Stimulated activated naive CD8-positive, alpha-beta T cell treated with anti-CD3 and anti-CD28 coated beads, Interleukin-15, amount 100 ng/mL, for 72 hours (primary cell): ENCODE data around the gene ADGRG1.
"Not testable (repeated sequence)": the region's sequence is repeated elsewhere in the genome, so short reads cannot be mapped to it uniquely, and the experiment has no call there.

ENCODE experiments used
- ATAC-seq: fragments of 150-1000 bp; cut with Tn5 transposase; 2 replicates; pipeline ENCODE4 v1.10.0; 2021; ENCODE audit warnings: mild to moderate bottlenecking, moderate library complexity
- DNase-seq, 2 donors: peaks; one replicate each; pipeline ENCODE4 v3.0.0; 2021 to 2022
- H3K27ac Mint-ChIP-seq, 2 donors: one replicate each; pipeline ENCODE4 v1.8.0; 2022; ENCODE audit warnings: mild to moderate bottlenecking in 2 of 2, mixed read lengths in 2 of 2, moderate library complexity in 2 of 2
- H3K27me3 Mint-ChIP-seq: one replicate; pipeline ENCODE4 v1.8.0; 2022; ENCODE audit warnings: mixed read lengths
- H3K4me1 Mint-ChIP-seq: one replicate; pipeline ENCODE4 v1.8.0; 2022; ENCODE audit warnings: mild to moderate bottlenecking, mixed read lengths
- H3K4me3 Mint-ChIP-seq, 2 donors: one replicate each; pipeline ENCODE4 v1.8.0; 2022; ENCODE audit warnings: mild to moderate bottlenecking in 2 of 2, mixed read lengths in 2 of 2, moderate library complexity in 1 of 2
- H3K9me3 Mint-ChIP-seq, 2 donors: one replicate each; pipeline ENCODE4 v1.8.0; 2022; ENCODE audit warnings: mixed read lengths in 2 of 2

The ADGRG1 gene

DNA sequence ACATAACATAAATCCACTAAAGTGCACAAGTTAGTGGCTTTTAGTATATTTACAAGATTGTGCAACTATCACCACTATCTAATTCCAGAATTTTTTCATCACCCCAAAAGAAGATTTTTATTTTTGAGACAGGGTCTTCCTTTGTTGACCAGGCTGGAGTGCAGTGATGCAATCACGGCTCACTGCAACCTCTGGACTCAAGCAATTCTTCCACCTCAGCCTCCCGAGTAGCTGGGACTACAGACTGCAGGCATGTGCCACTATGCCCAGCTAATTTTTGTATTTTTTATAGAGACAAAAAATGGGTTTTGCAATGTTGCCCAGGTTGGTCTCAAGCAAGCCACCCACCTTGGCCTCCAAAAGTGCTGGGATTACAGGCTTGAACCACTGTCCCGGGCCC is 81.2 kb downstream of the ADGRG1 start:
- Mint-ChIP-seq H3K27me3 (peaks cover 11% of the 10 kb centered on the region), H3K9me3 (peaks cover 8 to 11% of the 10 kb centered on the region in 2 donors), H3K4me1 (peaks cover 7% of the 10 kb centered on the region), H3K4me3 (no peak overlapping the region), H3K27ac (no peak overlapping the region)
- DNase-seq (no peak), ATAC-seq (no peak)

DNA sequence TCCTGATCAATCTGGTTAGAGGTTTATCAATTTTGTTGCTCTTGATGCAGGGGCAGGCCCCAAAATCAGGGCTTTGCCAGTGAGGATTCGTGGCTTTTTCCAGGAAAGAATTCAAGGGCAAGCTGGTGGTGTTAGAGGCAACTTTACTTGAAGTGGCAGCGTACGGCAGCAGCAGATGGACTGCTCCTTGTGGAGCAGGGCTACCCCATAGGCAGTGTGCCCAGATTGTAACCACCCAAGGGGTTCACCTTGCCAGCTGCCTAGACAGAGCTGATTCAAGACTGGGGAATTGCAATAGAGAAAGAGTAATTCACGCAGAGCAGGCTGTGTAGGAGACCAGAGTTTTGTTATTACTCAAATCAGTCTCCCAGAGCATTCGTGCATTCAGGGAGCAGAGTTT is 82.9 kb downstream of the ADGRG1 start:
- H3K4me1 Mint-ChIP-seq: peaks cover 7% of the 10 kb centered on the region
- no peak overlapping the region for H3K27ac Mint-ChIP-seq
- peaks cover 6 to 9% of the 10 kb centered on the region in 2 donors for H3K9me3 Mint-ChIP-seq
- no peak for DNase-seq
- peaks cover 11% of the 10 kb centered on the region for H3K27me3 Mint-ChIP-seq
- no peak for ATAC-seq
- no peak overlapping the region for H3K4me3 Mint-ChIP-seq

DNA sequence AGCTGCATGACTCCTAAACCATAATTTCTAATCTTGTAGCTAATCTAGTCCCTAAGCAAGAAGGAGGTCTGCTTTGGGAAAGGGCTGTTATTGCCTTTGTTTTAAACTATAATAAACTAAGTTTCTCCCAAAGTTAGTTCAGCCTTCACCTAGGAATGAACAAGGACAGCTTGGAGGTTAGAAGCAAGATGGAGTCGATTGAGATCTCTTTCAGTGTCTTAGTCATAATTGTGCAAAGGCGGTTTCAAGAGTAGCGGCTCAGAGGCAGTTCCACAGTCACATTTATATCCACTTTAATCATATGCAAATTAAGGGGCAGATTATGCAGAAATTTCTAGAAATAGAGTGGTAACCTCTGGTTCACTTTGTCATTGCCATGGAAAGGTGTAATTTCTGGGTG is 83.6 kb downstream of the ADGRG1 start:
- Mint-ChIP-seq H3K4me1 (peaks cover 7% of the 10 kb centered on the region), H3K9me3 (peaks cover 0 to 2% of the 10 kb centered on the region in 2 donors), H3K4me3 (no peak overlapping the region), H3K27me3 (peaks cover 5% of the 10 kb centered on the region), H3K27ac (no peak overlapping the region)
- ATAC-seq (no peak), DNase-seq (no peak)

DNA sequence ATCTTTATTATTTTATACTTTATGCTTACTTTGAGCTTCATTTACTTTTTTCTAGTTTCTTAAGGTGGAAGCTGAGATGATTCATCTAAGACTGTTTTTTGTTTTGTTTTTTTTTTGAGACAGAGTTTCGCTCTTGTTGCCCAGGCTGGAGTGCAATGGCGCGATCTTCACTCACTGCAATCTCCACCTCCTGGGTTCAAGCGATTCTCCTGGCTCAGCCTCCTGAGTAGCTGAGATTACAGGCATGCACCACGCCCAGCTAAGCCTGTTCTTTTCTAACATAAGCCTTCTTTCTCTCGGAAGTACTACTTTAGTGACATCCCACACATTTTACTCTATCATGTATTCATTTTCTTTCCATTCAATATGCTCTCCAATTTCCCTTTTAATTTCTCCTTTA is 84.1 kb downstream of the ADGRG1 start:
- not testable (repeated sequence) for H3K4me1 Mint-ChIP-seq, H3K27ac Mint-ChIP-seq, H3K9me3 Mint-ChIP-seq, DNase-seq, ATAC-seq, H3K4me3 Mint-ChIP-seq, H3K27me3 Mint-ChIP-seq

DNA sequence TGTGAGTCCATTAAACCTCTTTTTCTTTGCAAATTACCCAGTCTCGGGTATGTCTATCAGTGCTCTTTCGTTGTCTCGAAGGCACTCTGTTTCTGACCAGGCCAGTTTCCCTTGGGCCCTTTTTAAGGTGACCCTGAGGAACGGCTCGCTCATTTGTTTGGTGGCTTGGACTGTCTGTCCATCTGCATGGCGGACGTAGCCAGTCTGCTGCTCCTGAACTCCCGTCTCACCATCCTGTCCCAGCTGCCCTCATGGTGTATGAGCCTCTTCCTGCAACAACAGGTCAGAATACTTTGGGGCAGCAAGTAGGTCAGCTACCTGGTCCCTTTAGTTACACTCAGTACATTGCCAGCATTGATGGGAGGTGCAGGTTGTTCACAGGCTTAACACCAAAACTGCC is 85.2 kb downstream of the ADGRG1 start:
- no peaks in the 10 kb centered on the region for H3K9me3 Mint-ChIP-seq

DNA sequence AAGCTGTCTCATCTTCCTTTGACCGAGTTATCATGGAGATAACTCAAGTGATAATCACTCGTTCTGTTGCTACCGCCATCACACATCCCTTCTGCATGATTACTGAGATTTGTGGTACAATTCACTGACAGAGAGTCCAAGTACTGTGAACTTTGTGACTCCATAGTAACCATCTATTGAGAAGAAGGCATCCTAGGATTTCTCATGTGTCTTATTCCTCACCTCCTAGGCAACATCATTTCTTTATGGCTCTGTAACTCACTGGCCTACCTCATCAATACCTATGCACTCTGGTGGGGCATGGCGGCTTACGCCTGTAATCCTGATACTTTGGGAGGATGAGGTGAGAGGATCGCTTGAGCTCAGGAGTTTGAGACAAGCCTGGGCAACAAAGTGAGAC is 85.6 kb downstream of the ADGRG1 start:
- no peaks in the 10 kb centered on the region for H3K9me3 Mint-ChIP-seq
- DNase-seq (no peak), ATAC-seq (no peak)
- H3K27me3 Mint-ChIP-seq: no peaks in the 10 kb centered on the region
- H3K27ac Mint-ChIP-seq: no peak overlapping the region
- no peaks in the 10 kb centered on the region for H3K4me1 Mint-ChIP-seq
- no peak overlapping the region for H3K4me3 Mint-ChIP-seq

More for the DNA sequence above, 85.2 kb downstream of the ADGRG1 start:
- Mint-ChIP-seq H3K27ac (no peak overlapping the region), H3K27me3 (no peaks in the 10 kb centered on the region), H3K4me1 (no peaks in the 10 kb centered on the region), H3K4me3 (no peak overlapping the region)
- no peak for DNase-seq
- no peak for ATAC-seq
